ENCODE results near the gene PAPPA. TPM values are rescaled to one million over a fixed set of nuclear protein-coding genes. Genes with fewer than 3 reads are reported as not detected.

The PAPPA gene
- total RNA-seq, 2 experiments from 2014 or later = not detected

DNA sequence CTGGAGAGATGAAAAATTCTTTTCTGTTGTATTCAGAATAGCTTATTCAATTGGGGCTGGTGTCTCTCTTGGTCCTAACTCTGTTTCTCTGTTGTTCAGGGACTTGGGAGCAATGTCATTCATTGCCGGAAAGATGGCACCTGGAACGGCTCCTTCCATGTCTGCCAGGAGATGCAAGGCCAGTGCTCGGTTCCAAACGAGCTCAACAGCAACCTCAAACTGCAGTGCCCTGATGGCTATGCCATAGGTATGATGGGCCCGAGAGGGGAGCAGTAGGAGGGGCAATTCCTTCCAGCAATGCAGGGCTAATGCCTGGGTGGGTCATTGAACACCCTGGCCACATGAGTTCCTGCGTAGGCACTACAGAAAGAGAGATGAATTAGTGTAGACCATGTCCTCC lies 208.9 kb downstream of the PAPPA start:
- ChIA-PET CTCF (no interaction called here), POLR2A (interaction anchor here (0.6 kb wide), 1 partner anchor 11 kb away, joined by 4 read pairs; no protein-coding TSS in a partner anchor)
- no peaks in the 10 kb centered on the region for H3K27me3 Mint-ChIP-seq
- no peak overlapping the region for H3K27ac Mint-ChIP-seq
- no peaks in the 10 kb centered on the region for H3K36me3 Mint-ChIP-seq
- intact Hi-C loops (cut with micrococcal nuclease) = no loop called here
- H3K4me1 Mint-ChIP-seq (ENCODE audit: low read depth) = no peaks in the 10 kb centered on the region
- no peaks in the 10 kb centered on the region for H3K9me3 Mint-ChIP-seq
- no peak for DNase-seq
- no peak overlapping the region for H3K4me3 Mint-ChIP-seq

DNA sequence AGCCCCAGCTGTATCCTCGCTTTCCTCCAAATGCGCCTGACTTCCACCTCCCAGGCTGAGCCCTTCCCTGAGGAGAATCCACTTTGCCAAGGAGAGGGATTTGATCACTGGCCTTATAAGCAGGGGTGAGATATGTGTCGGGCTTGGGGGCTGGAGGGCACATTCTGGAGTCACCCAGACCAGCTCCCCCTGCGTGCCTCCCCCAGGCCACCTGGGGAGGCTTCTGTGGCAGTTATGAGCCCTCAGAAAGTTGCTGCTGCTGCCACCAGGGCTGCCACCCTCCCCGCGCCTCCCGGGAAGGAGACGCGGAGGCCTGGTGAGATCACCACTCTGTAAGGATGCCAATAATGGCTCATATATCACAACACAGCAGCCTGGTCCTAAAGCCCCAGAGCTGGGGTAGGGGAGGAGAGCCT lies 211.5 kb downstream of the PAPPA start:
- no peak for DNase-seq
- H3K9me3 Mint-ChIP-seq = no peaks in the 10 kb centered on the region
- no peaks in the 10 kb centered on the region for H3K36me3 Mint-ChIP-seq
- H3K27me3 Mint-ChIP-seq = no peaks in the 10 kb centered on the region
- ChIA-PET POLR2A (no interaction called here), CTCF (no interaction called here)
- no peaks in the 10 kb centered on the region for H3K4me1 Mint-ChIP-seq (ENCODE audit: low read depth)
- H3K4me3 Mint-ChIP-seq = no peak overlapping the region
- H3K27ac Mint-ChIP-seq = no peak overlapping the region
- intact Hi-C loops (cut with micrococcal nuclease) = no loop called here

GRCh38 chr9:116366241-116366640 lies 212.7 kb downstream of the PAPPA start:
- no peaks in the 10 kb centered on the region for H3K9me3 Mint-ChIP-seq
- no peak overlapping the region for H3K4me3 Mint-ChIP-seq
- H3K27me3 Mint-ChIP-seq = no peaks in the 10 kb centered on the region
- no peak overlapping the region for H3K27ac Mint-ChIP-seq
- CTCF ChIA-PET = no interaction called here
- H3K36me3 Mint-ChIP-seq = no peaks in the 10 kb centered on the region
- no peaks in the 10 kb centered on the region for H3K4me1 Mint-ChIP-seq (ENCODE audit: low read depth)
- POLR2A ChIA-PET = interaction anchor here (0.5 kb wide), 1 partner anchor 1778 kb away, joined by 3 read pairs; no protein-coding TSS in a partner anchor
- no peak for DNase-seq
- intact Hi-C loops (cut with micrococcal nuclease) = no loop called here

DNA sequence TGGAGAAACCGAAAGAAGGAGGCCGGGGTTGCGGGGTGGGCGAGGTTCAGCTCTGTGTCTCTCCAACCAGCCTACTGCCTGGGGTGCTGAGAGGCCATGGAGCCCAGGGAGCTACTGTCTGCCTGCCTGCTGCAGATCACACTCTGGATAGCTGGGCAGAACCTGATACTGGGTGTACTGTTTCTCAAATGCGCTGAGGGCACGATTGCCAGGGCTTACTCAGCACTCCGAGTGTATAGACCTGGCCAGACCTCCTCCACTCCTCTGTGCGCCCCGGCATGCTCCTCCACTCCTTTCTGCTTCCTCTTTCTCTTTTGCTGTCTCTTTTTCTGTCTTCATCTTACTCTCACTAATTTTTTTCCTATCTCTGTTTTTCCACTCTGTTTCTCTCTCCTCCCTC lies 215.1 kb downstream of the PAPPA start:
- intact Hi-C loops (cut with micrococcal nuclease) = no loop called here
- ChIA-PET CTCF (no interaction called here), POLR2A (no interaction called here)
- no peak for DNase-seq
- Mint-ChIP-seq H3K4me1 (ENCODE audit: low read depth) (no peaks in the 10 kb centered on the region), H3K36me3 (no peaks in the 10 kb centered on the region), H3K4me3 (no peak overlapping the region), H3K9me3 (no peaks in the 10 kb centered on the region), H3K27ac (no peak overlapping the region), H3K27me3 (no peaks in the 10 kb centered on the region)

GRCh38 chr9:116369706-116370105 lies 216.1 kb downstream of the PAPPA start:
- DNase-seq = no peak
- Mint-ChIP-seq H3K9me3 (no peaks in the 10 kb centered on the region), H3K27me3 (no peaks in the 10 kb centered on the region), H3K4me3 (no peak overlapping the region), H3K27ac (no peak overlapping the region), H3K4me1 (ENCODE audit: low read depth) (no peaks in the 10 kb centered on the region), H3K36me3 (no peaks in the 10 kb centered on the region)
- ChIA-PET POLR2A (no interaction called here), CTCF (no interaction called here)
- intact Hi-C loops (cut with micrococcal nuclease) = no loop called here

DNA sequence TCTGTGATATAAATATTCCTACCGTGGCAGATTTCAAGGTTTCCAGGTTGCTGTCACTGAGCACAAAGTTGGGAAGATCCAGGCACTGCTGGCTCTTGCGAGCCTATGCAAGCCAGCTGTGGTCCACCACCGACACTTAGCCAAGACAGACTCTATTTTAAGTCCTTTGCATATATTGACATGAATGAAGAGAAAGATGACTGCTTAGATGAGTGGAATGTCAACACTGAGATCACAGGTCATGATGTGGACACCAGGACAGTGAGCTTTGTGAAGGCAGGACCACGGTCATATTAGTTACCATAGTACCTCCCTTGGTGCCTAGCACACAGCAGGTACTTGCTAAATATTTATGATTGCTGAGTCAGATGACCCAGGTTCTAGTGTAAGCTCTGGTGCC lies 217.0 kb downstream of the PAPPA start:
- H3K9me3 Mint-ChIP-seq = no peaks in the 10 kb centered on the region
- H3K4me3 Mint-ChIP-seq = no peak overlapping the region
- H3K27me3 Mint-ChIP-seq = no peaks in the 10 kb centered on the region
- CTCF ChIA-PET = no interaction called here
- intact Hi-C loops (cut with micrococcal nuclease) = no loop called here
- H3K27ac Mint-ChIP-seq = no peak overlapping the region
- no peak for DNase-seq
- H3K36me3 Mint-ChIP-seq = no peaks in the 10 kb centered on the region
- H3K4me1 Mint-ChIP-seq (ENCODE audit: low read depth) = no peaks in the 10 kb centered on the region
- POLR2A ChIA-PET = no interaction called here

- H3K27me3 Mint-ChIP-seq = no peaks in the 10 kb centered on the region
- no peak for DNase-seq
- POLR2A ChIA-PET = no interaction called here
- no peaks in the 10 kb centered on the region for H3K36me3 Mint-ChIP-seq
- H3K4me3 Mint-ChIP-seq = no peak overlapping the region
- CTCF ChIA-PET = no interaction called here
- H3K4me1 Mint-ChIP-seq (ENCODE audit: low read depth) = no peaks in the 10 kb centered on the region
- no peak overlapping the region for H3K27ac Mint-ChIP-seq
- no peaks in the 10 kb centered on the region for H3K9me3 Mint-ChIP-seq
- intact Hi-C loops (cut with micrococcal nuclease) = no loop called here
Observed at GRCh38 chr9:116372081-116372673, 218.6 kb downstream of the PAPPA start.

DNA sequence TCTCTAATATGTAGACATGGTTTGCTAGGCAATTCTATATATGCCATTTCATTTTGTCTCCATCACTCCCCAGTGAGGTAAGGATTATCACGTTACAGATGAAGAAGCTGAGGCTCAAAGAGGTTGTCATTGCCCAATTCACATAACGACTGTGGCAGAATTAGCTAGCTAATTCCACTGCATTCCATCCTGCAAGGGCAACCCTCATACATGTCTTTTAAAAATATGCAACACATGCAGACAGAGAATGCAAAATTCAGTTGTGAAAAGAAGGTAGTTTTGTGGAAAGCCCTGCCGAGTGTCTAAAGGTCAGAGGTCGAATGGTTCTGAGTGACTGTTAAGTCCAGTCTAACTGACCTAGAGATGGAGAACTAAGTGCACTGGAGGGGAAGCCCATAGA lies 219.2 kb downstream of the PAPPA start:
- intact Hi-C loops (cut with micrococcal nuclease) = no loop called here
- H3K27ac Mint-ChIP-seq = no peak overlapping the region
- H3K9me3 Mint-ChIP-seq = no peaks in the 10 kb centered on the region
- H3K4me3 Mint-ChIP-seq = no peak overlapping the region
- H3K36me3 Mint-ChIP-seq = no peaks in the 10 kb centered on the region
- ChIA-PET POLR2A (no interaction called here), CTCF (no interaction called here)
- DNase-seq = no peak
- H3K27me3 Mint-ChIP-seq = no peaks in the 10 kb centered on the region
- no peaks in the 10 kb centered on the region for H3K4me1 Mint-ChIP-seq (ENCODE audit: low read depth)

- ChIA-PET POLR2A (no interaction called here), CTCF (no interaction called here)
- DNase-seq = no peak
- Mint-ChIP-seq H3K27me3 (no peaks in the 10 kb centered on the region), H3K36me3 (no peaks in the 10 kb centered on the region), H3K4me1 (ENCODE audit: low read depth) (no peaks in the 10 kb centered on the region), H3K4me3 (no peak overlapping the region), H3K27ac (no peak overlapping the region), H3K9me3 (no peaks in the 10 kb centered on the region)
- intact Hi-C loops (cut with micrococcal nuclease) = no loop called here
Observed at GRCh38 chr9:116377179-116377798, 223.7 kb downstream of the PAPPA start.

DNA sequence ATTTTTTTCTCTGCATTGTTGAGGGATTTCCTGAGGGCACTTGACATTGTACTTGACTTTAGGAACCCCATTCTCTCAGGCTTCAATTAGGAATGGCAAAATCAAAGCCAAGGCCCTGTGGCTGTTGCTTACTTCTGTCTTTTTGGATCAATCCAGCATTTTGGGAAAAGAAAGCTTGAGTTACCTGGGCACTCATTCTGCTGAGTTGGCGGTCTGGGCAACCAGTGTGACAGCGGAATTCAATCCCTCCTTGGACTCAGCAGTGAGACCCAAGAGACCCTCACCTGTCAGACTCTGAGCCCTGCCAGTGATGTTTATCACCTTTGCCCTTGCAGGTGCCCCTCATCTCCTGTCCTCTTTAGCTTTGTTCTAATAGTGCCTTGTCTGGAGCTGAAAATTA lies 225.3 kb downstream of the PAPPA start:
- no peak overlapping the region for H3K4me3 Mint-ChIP-seq
- POLR2A ChIA-PET = no interaction called here
- no peaks in the 10 kb centered on the region for H3K36me3 Mint-ChIP-seq
- H3K4me1 Mint-ChIP-seq (ENCODE audit: low read depth) = no peaks in the 10 kb centered on the region
- H3K9me3 Mint-ChIP-seq = no peaks in the 10 kb centered on the region
- CTCF ChIA-PET = no interaction called here
- DNase-seq = no peak
- H3K27ac Mint-ChIP-seq = no peak overlapping the region
- intact Hi-C loops (cut with micrococcal nuclease) = no loop called here
- H3K27me3 Mint-ChIP-seq = no peaks in the 10 kb centered on the region

GRCh38 chr9:116379821-116380220 lies 226.2 kb downstream of the PAPPA start:
- Mint-ChIP-seq H3K4me1 (ENCODE audit: low read depth) (no peaks in the 10 kb centered on the region), H3K36me3 (no peaks in the 10 kb centered on the region), H3K27me3 (no peaks in the 10 kb centered on the region), H3K9me3 (no peaks in the 10 kb centered on the region), H3K4me3 (no peak overlapping the region), H3K27ac (no peak overlapping the region)
- ChIA-PET POLR2A (no interaction called here), CTCF (no interaction called here)
- intact Hi-C loops (cut with micrococcal nuclease) = no loop called here
- DNase-seq = no peak

GRCh38 chr9:116380496-116380995 lies 227.0 kb downstream of the PAPPA start:
- no peaks in the 10 kb centered on the region for H3K27me3 Mint-ChIP-seq
- CTCF ChIA-PET = no interaction called here
- H3K4me1 Mint-ChIP-seq (ENCODE audit: low read depth) = no peaks in the 10 kb centered on the region
- DNase-seq = no peak
- H3K4me3 Mint-ChIP-seq = no peak overlapping the region
- POLR2A ChIA-PET = no interaction called here
- intact Hi-C loops (cut with micrococcal nuclease) = no loop called here
- H3K27ac Mint-ChIP-seq = no peak overlapping the region
- H3K36me3 Mint-ChIP-seq = no peaks in the 10 kb centered on the region
- H3K9me3 Mint-ChIP-seq = no peaks in the 10 kb centered on the region

DNA sequence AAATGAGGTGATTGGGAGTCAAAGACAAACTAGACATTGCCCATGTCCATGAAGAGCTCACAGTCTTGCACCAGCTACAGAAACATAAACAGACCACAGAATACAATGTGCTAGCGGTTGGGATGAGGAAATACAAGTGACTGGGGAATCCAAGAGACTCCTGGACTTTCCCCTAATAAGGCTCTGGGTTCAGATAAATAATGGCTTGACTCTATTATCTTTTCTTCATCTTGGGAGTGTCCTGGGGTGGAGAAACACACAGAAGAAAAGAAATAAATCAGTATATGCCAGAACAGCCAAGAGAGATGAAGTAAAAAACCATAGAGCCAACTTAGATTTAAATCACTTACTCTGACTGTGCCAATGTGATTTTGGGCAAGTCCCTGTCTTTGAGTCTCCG lies 227.8 kb downstream of the PAPPA start:
- Mint-ChIP-seq H3K27me3 (no peaks in the 10 kb centered on the region), H3K4me1 (ENCODE audit: low read depth) (no peaks in the 10 kb centered on the region), H3K4me3 (no peak overlapping the region), H3K9me3 (no peaks in the 10 kb centered on the region), H3K27ac (no peak overlapping the region), H3K36me3 (no peaks in the 10 kb centered on the region)
- intact Hi-C loops (cut with micrococcal nuclease) = no loop called here
- CTCF ChIA-PET = no interaction called here
- no peak for DNase-seq
- POLR2A ChIA-PET = no interaction called here

Measured in activated CD4-positive, alpha-beta memory T cell treated with anti-CD3 and anti-CD28 coated beads for 36 hours (primary cell).